Measurements from ENCODE around the gene ANKRD11.

The ANKRD11 gene

GRCh38 chr16:89279666-89280481 is 210.5 kb downstream of the ANKRD11 start:
- H3K4me3 ChIP-seq (ENCODE audit: low read depth, low read length) = no peak overlapping the region
- TF ChIP-seq CTCF (IDR thresholded peaks at IDR 0.05; ENCODE audit: low read depth, low read length, missing control alignments) = no peak
- DNase-seq (ENCODE audit: low read depth) = no peak

GRCh38 chr16:89278441-89279240 is 211.7 kb downstream of the ANKRD11 start:
- no peak for TF ChIP-seq CTCF (IDR thresholded peaks at IDR 0.05; ENCODE audit: low read depth, low read length, missing control alignments)
- DNase-seq (ENCODE audit: low read depth) = no peak
- H3K4me3 ChIP-seq (ENCODE audit: low read depth, low read length) = no peak overlapping the region

GRCh38 chr16:89277641-89278341 is 212.6 kb downstream of the ANKRD11 start:
- no peak for TF ChIP-seq CTCF (IDR thresholded peaks at IDR 0.05; ENCODE audit: low read depth, low read length, missing control alignments)
- no peak for DNase-seq (ENCODE audit: low read depth)
- no peak overlapping the region for H3K4me3 ChIP-seq (ENCODE audit: low read depth, low read length)

- H3K4me3 ChIP-seq (ENCODE audit: low read depth, low read length) = no peak overlapping the region
- no peak for DNase-seq (ENCODE audit: low read depth)
- TF ChIP-seq CTCF (IDR thresholded peaks at IDR 0.05; ENCODE audit: low read depth, low read length, missing control alignments) = no peak
Measured at GRCh38 chr16:89277049-89277448, 213.3 kb downstream of the ANKRD11 start.

DNA sequence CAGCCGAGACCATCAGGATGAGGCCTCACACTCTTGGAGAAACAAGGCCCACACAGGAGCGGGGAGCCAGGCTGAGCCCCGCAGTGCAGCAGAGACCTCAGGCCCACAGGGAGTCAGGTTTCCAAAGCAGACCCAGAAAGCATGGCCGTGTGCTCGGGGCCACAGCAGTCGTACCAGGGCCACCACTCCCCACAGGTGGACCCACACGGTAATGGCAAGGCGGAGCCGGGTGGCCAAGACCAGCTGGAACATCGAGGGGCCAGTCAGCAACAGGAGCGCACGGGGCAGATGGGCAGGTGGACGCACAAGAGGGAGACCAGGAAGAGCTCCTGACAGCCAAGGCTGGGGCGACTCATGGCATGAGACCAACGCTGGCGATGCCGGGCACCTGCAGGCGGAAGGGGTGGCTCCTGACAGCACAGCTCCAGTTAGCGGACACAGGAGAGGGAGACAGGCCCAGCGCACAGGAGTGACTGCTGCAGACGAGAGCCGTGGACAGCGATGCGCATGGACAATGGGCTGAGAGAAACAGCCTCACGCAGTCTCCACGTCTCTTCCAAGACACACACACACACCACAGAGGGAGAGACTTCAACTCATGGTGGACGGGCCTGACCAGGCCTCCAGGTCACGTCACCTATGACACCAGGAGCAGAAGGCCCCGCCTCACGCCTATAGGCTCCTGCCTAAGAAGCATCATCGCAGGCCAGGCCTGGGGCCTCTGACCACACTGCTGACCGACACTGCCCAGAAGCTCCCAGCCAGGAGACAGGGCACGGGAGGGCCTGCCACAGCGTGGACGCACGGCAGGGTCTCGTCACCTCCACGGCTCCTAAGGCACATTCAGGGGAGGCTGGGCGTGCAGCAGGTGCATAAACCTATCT is 214.3 kb downstream of the ANKRD11 start:
- TF ChIP-seq CTCF (IDR thresholded peaks at IDR 0.05; ENCODE audit: low read depth, low read length, missing control alignments) = no peak
- H3K4me3 ChIP-seq (ENCODE audit: low read depth, low read length) = no peak overlapping the region
- no peak for DNase-seq (ENCODE audit: low read depth)

DNA sequence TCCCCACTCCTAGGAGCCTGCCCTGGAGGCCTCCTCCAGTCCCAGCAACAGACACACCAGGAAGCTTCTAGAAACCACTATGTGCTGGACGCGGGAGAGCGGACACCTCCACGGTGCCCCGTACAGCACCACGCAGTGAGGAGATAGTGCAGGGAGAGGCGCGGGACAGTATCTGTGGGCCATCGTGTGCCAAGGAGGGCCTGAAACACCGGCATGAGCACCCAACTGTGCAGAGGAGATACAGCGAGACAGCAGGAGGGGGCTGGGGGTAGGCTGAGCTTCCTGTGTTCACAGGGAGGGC is 215.1 kb downstream of the ANKRD11 start:
- no peak for TF ChIP-seq CTCF (IDR thresholded peaks at IDR 0.05; ENCODE audit: low read depth, low read length, missing control alignments)
- no peak overlapping the region for H3K4me3 ChIP-seq (ENCODE audit: low read depth, low read length)
- DNase-seq (ENCODE audit: low read depth) = no peak

All from GM12864 (cell line).